Transverse colon (tissue), 4 donors: ENCODE data around the gene TLR9. TPM values are rescaled to one million over a fixed set of nuclear protein-coding genes. Genes with fewer than 3 reads are reported as not detected.

Source experiments
- DNase-seq: peaks from one replicate; pipeline ENCODE4 v3.0.0-alpha.2; 2019
- H3K27ac ChIP-seq, 4 donors: fragments of 200-600 bp; sonication (generic); 2 replicates each; pipeline ENCODE4 v1.5.1; 2016 to 2018; ENCODE audit warnings: inconsistent platforms in 4 of 4
- H3K27me3 ChIP-seq: fragments of 200-600 bp; sonication (generic); 2 replicates; pipeline ENCODE4 v1.5.1; 2017; ENCODE audit warnings: inconsistent platforms
- H3K36me3 ChIP-seq, 4 donors: fragments of 200-600 bp; sonication (generic); 2 replicates each; pipeline ENCODE4 v1.5.1; 2017 to 2019; ENCODE audit warnings: inconsistent platforms in 4 of 4
- H3K4me1 ChIP-seq, 4 donors: fragments of 200-600 bp; sonication (generic); 2 replicates each; pipeline ENCODE4 v1.5.1; 2017 to 2020; ENCODE audit warnings: inconsistent platforms in 4 of 4
- H3K4me3 ChIP-seq, 4 donors: fragments of 200-600 bp; sonication (generic); 1 replicate in 1 of 4; 2 replicates in 3 of 4; pipeline versions ENCODE4 v1.5.1 to v1.6.1; 2017 to 2019; ENCODE audit warnings: inconsistent platforms in 4 of 4
- H3K9me3 ChIP-seq, 2 donors: fragments of 200-600 bp; sonication (generic); 2 replicates each; pipeline ENCODE4 v1.5.1; 2017 to 2019; ENCODE audit warnings: inconsistent platforms in 2 of 2
- CTCF ChIP-seq, 5 experiments: fragments of 200-600 bp in 3 of 5; fragments of 450-650 bp in 2 of 5; sonication (generic) in 3 of 5; IDR thresholded peaks; 1 replicate in 2 of 5; 2 replicates in 3 of 5; pipeline ENCODE4 v1.5.1; 2016 to 2017; ENCODE audit warnings: antibody characterized with exemption in 5 of 5, inconsistent platforms in 3 of 5, mild to moderate bottlenecking in 2 of 5, moderate library complexity in 1 of 5
- EP300 ChIP-seq: sonication (generic); formaldehyde crosslinking; IDR thresholded peaks from one replicate; pipeline ENCODE4 v1.6.1; 2017; ENCODE audit warnings: antibody characterized with exemption, low read depth
- POLR2A ChIP-seq: fragments of 450-650 bp; IDR thresholded peaks from one replicate; pipeline ENCODE4 v1.6.1; 2016; ENCODE audit warnings: antibody characterized with exemption, mild to moderate bottlenecking, moderate library complexity
- POLR2AphosphoS5 ChIP-seq, 3 donors: sonication (generic); formaldehyde crosslinking; IDR thresholded peaks; one replicate each; pipeline ENCODE4 v1.6.1; 2016; ENCODE audit warnings: antibody characterized with exemption in 3 of 3
- WGBS, 2 donors: methylation state at CpG; one replicate each; pipeline ENCODE4 v1.1.5; 2018; ENCODE audit warnings: low coverage in 1 of 2; 5-methylcytosine and 5-hydroxymethylcytosine counted together
- in situ Hi-C, 4 donors: fragments of 200-750 bp; cut with MboI; loops; one replicate each; pipeline versions ENCODE4 v1.15.0 to v1.15.1; 2017; ENCODE audit warnings: low sequenced_read_pairs in 3 of 4, low pct_ligation_motif_present in 1 of 4, low pct_unique_long_range_greater_than_20kb in 1 of 4
- intact Hi-C: fragments of 100-400 bp; cut with DNase I; formaldehyde crosslinking; loops from one replicate; pipeline ENCODE4 v1.15.1; 2023; ENCODE audit warnings: low total_unique reads
- total RNA-seq, 4 donors: library from RNA; depleted of rRNA; stranded (reverse); fragments of >200 nt; gene quantifications; one replicate each; pipeline ENCODE4 v1.1.0, GENCODE V29; 2016

Gene TLR9
- total RNA-seq, 4 donors from 2014 or later: 0.16 TPM; not detected in 3

- no peak overlapping the region for H3K4me3 ChIP-seq
- TF ChIP-seq POLR2AphosphoS5 (IDR thresholded peaks at IDR 0.05) (no peak), POLR2A (no peak), EP300 (no peak), CTCF (IDR thresholded peaks at IDR 0.05) (no peak)
- DNase-seq: no peak
- peaks cover 0 to 5% (median 1%) of the 10 kb centered on the region in 4 donors for H3K4me1 ChIP-seq
- H3K9me3 ChIP-seq: no peaks in the 10 kb centered on the region
- intact Hi-C loops (no loop called here), in situ Hi-C loops (no loop called here)
- H3K36me3 ChIP-seq: no peaks in the 10 kb centered on the region
- no peaks in the 10 kb centered on the region for H3K27me3 ChIP-seq
- H3K27ac ChIP-seq: no peak overlapping the region
- WGBS, 2 donors: 95 to 100% methylated on average over 4 to 9 of the region's 9 CpGs
Observed at GRCh38 chr3:52186729-52187128, 38.7 kb downstream of the TLR9 start.

- in situ Hi-C loops (no loop called here), intact Hi-C loops (no loop called here)
- peaks cover 0 to 5% (median 1%) of the 10 kb centered on the region in 4 donors for H3K4me1 ChIP-seq
- TF ChIP-seq POLR2AphosphoS5 (IDR thresholded peaks at IDR 0.05): no peak
- 70% methylated on average over 3 of the region's 3 CpGs; no CpG with 5 or more reads in 1 of the 2 donors for WGBS, 2 donors
- no peaks in the 10 kb centered on the region for H3K9me3 ChIP-seq
- H3K36me3 ChIP-seq: no peaks in the 10 kb centered on the region
- DNase-seq: no peak
- H3K27me3 ChIP-seq: no peaks in the 10 kb centered on the region
- H3K27ac ChIP-seq: no peak overlapping the region
- H3K4me3 ChIP-seq: no peak overlapping the region
Observed at GRCh38 chr3:52185837-52186236, 39.6 kb downstream of the TLR9 start.

GRCh38 chr3:52185311-52185710, 40.1 kb downstream of the TLR9 start:
- intact Hi-C loops (no loop called here), in situ Hi-C loops (no loop called here)
- Histone ChIP-seq H3K27ac (no peak overlapping the region), H3K9me3 (no peaks in the 10 kb centered on the region), H3K27me3 (no peaks in the 10 kb centered on the region), H3K36me3 (no peaks in the 10 kb centered on the region), H3K4me1 (peaks cover 0 to 1% (median 0%) of the 10 kb centered on the region in 4 donors), H3K4me3 (no peak overlapping the region)
- DNase-seq: no peak
- 98 to 100% methylated on average over 2 to 6 of the region's 6 CpGs for WGBS, 2 donors
- TF ChIP-seq EP300 (no peak), CTCF (IDR thresholded peaks at IDR 0.05) (no peak), POLR2AphosphoS5 (IDR thresholded peaks at IDR 0.05) (no peak), POLR2A (no peak)

GRCh38 chr3:52184690-52185089, 40.8 kb downstream of the TLR9 start:
- H3K4me3 ChIP-seq: no peak overlapping the region
- DNase-seq: no peak
- no peaks in the 10 kb centered on the region for H3K4me1 ChIP-seq
- TF ChIP-seq POLR2AphosphoS5 (IDR thresholded peaks at IDR 0.05): no peak
- no peak for TF ChIP-seq CTCF (IDR thresholded peaks at IDR 0.05)
- TF ChIP-seq POLR2A: no peak
- TF ChIP-seq EP300: no peak
- H3K36me3 ChIP-seq: no peaks in the 10 kb centered on the region
- no peaks in the 10 kb centered on the region for H3K27me3 ChIP-seq
- WGBS, 2 donors: 78 to 100% methylated on average over 3 to 8 of the region's 8 CpGs
- intact Hi-C loops: no loop called here
- no peak overlapping the region for H3K27ac ChIP-seq
- in situ Hi-C loops: no loop called here
- H3K9me3 ChIP-seq: no peaks in the 10 kb centered on the region

- in situ Hi-C loops (no loop called here), intact Hi-C loops (no loop called here)
- Histone ChIP-seq H3K9me3 (no peaks in the 10 kb centered on the region), H3K27me3 (no peaks in the 10 kb centered on the region), H3K4me1 (no peaks in the 10 kb centered on the region), H3K27ac (no peak overlapping the region), H3K4me3 (no peak overlapping the region), H3K36me3 (no peaks in the 10 kb centered on the region)
- DNase-seq: no peak
- TF ChIP-seq POLR2AphosphoS5 (IDR thresholded peaks at IDR 0.05) (no peak), CTCF (IDR thresholded peaks at IDR 0.05) (no peak), EP300 (no peak), POLR2A (no peak)
- WGBS, 2 donors: 82 to 83% methylated on average over 2 to 7 of the region's 7 CpGs
Observed at GRCh38 chr3:52183786-52184445, 41.5 kb downstream of the TLR9 start.
